ENCODE results near the gene SIPA1L3. TPM values are rescaled to one million over a fixed set of nuclear protein-coding genes. Genes with fewer than 3 reads are reported as not detected.

SIPA1L3 gene
- total RNA-seq, 1 experiment from 2014 or later: 19.9 TPM

- intact Hi-C loops (cut with micrococcal nuclease; ENCODE audit: unreplicated experiment): loop anchor here (10.0 kb wide), 2 partner anchors 77 to 317 kb away; partner anchors contain the start of genes SIPA1L3 and WDR87
- CTCF ChIA-PET: no interaction called here
- POLR2A ChIA-PET (ENCODE audit: low non-redundant PET): no interaction called here
Observed at GRCh38 chr19:38221421-38221820, 314.4 kb downstream of the SIPA1L3 start.

DNA sequence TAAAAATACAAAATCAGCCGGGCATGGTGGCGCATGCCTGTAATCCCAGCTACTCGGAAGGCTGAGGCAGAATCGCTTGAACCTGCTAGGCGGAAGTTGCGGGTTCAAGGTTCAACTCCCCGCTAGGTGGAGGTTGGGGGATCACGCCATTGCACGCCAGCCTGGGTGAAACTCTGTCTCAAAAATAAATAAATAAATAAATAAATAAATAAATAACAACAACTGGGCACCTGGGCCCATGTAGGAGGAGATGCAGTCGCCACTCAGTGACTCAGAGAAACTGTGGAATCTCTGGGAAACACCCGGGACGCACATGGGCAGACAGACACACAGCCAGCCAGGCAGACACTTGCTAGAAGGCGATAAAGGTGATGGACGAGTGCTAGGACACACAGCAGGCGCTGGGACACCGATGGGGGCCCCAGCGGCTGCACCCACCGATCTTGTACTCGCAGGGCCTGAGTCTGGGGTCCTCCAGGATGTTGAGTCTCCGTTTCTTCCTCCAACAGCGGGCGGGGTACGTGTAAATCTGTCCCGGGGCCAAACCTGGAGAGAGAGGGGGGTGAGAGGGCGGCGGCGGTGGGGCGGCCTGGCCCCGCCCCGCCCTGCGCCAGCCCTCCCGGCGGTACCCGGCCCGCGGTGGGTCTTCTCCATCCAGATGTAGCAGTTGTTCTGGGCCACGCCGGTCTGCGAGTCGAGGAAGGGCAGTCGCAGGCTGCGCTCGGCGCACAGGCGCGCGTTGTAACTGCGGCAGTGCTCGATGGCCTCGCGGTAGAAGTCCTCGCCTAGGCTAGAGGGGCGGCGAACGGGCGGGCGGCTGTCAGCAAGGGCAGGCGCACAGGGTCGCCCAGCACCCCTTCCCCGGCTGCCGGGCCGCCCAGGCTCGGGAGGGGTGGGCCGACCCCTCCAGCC is 315.2 kb downstream of the SIPA1L3 start:
- intact Hi-C loops (cut with micrococcal nuclease; ENCODE audit: unreplicated experiment): loop anchor here (10.0 kb wide), 2 partner anchors 77 to 317 kb away; partner anchors contain the start of genes SIPA1L3 and WDR87
- TF ChIP-seq EZH2 (IDR thresholded peaks at IDR 0.05; ENCODE audit: borderline replicate concordance, low read depth, low read length, poor library complexity, severe bottlenecking): no peak
- BruUV-seq (replicated peaks): no TSS peak
- ChIA-PET POLR2A (ENCODE audit: low non-redundant PET) (no interaction called here), CTCF (no interaction called here)
- H3K4me3 ChIP-seq (ENCODE audit: low read depth, low read length, poor library complexity, severe bottlenecking): no peak overlapping the region
- H3K4me1 ChIP-seq (ENCODE audit: insufficient read depth, low read length, poor library complexity, severe bottlenecking): no peaks in the 10 kb centered on the region
- no peak overlapping the region for H3K27ac ChIP-seq (ENCODE audit: low read depth, low read length, poor library complexity, severe bottlenecking)
- no peak for DNase-seq (ENCODE audit: low spot score)
- no peaks in the 10 kb centered on the region for H3K27me3 ChIP-seq (replicated peaks; ENCODE audit: insufficient read depth, low read depth, low read length, poor library complexity)
- no peaks in the 10 kb centered on the region for H3K9me3 ChIP-seq (ENCODE audit: low read depth, low read length, poor library complexity, severe bottlenecking)
- no peaks in the 10 kb centered on the region for H3K36me3 ChIP-seq (ENCODE audit: insufficient read depth, low read length, poor library complexity, severe bottlenecking)

More at GRCh38 chr19:38221421-38221820, 314.4 kb downstream of the SIPA1L3 start:
- Histone ChIP-seq H3K27ac (ENCODE audit: low read depth, low read length, poor library complexity, severe bottlenecking) (no peak overlapping the region), H3K36me3 (ENCODE audit: insufficient read depth, low read length, poor library complexity, severe bottlenecking) (no peaks in the 10 kb centered on the region), H3K9me3 (ENCODE audit: low read depth, low read length, poor library complexity, severe bottlenecking) (no peaks in the 10 kb centered on the region), H3K4me1 (ENCODE audit: insufficient read depth, low read length, poor library complexity, severe bottlenecking) (no peaks in the 10 kb centered on the region), H3K4me3 (ENCODE audit: low read depth, low read length, poor library complexity, severe bottlenecking) (no peak overlapping the region), H3K27me3 (replicated peaks; ENCODE audit: insufficient read depth, low read depth, low read length, poor library complexity) (no peaks in the 10 kb centered on the region)
- TF ChIP-seq, protein P1, sequence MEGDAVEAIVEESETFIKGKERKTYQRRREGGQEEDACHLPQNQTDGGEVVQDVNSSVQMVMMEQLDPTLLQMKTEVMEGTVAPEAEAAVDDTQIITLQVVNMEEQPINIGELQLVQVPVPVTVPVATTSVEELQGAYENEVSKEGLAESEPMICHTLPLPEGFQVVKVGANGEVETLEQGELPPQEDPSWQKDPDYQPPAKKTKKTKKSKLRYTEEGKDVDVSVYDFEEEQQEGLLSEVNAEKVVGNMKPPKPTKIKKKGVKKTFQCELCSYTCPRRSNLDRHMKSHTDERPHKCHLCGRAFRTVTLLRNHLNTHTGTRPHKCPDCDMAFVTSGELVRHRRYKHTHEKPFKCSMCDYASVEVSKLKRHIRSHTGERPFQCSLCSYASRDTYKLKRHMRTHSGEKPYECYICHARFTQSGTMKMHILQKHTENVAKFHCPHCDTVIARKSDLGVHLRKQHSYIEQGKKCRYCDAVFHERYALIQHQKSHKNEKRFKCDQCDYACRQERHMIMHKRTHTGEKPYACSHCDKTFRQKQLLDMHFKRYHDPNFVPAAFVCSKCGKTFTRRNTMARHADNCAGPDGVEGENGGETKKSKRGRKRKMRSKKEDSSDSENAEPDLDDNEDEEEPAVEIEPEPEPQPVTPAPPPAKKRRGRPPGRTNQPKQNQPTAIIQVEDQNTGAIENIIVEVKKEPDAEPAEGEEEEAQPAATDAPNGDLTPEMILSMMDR (conservative IDR thresholded peaks at IDR 0.05; ENCODE audit: low read depth, low read length): no peak
- TF ChIP-seq EZH2 (IDR thresholded peaks at IDR 0.05; ENCODE audit: borderline replicate concordance, low read depth, low read length, poor library complexity, severe bottlenecking): no peak
- no peak for DNase-seq (ENCODE audit: low spot score)
- BruUV-seq (replicated peaks): no TSS peak

GRCh38 chr19:38223119-38223523 is 316.1 kb downstream of the SIPA1L3 start:
- TSS peak; percentile 44 for BruUV-seq (replicated peaks)
- H3K4me1 ChIP-seq (ENCODE audit: insufficient read depth, low read length, poor library complexity, severe bottlenecking): no peaks in the 10 kb centered on the region
- intact Hi-C loops (cut with micrococcal nuclease; ENCODE audit: unreplicated experiment): loop anchor here (10.0 kb wide), 2 partner anchors 78 to 318 kb away; partner anchors contain the start of genes SIPA1L3 and WDR87
- no peak overlapping the region for H3K27ac ChIP-seq (ENCODE audit: low read depth, low read length, poor library complexity, severe bottlenecking)
- H3K4me3 ChIP-seq (ENCODE audit: low read depth, low read length, poor library complexity, severe bottlenecking): peak overlapping the region; percentile 74
- POLR2A ChIA-PET (ENCODE audit: low non-redundant PET): no interaction called here
- no peak for DNase-seq (ENCODE audit: low spot score)
- H3K36me3 ChIP-seq (ENCODE audit: insufficient read depth, low read length, poor library complexity, severe bottlenecking): no peaks in the 10 kb centered on the region
- CTCF ChIA-PET: no interaction called here
- no peaks in the 10 kb centered on the region for H3K9me3 ChIP-seq (ENCODE audit: low read depth, low read length, poor library complexity, severe bottlenecking)
- no peaks in the 10 kb centered on the region for H3K27me3 ChIP-seq (replicated peaks; ENCODE audit: insufficient read depth, low read depth, low read length, poor library complexity)
- TF ChIP-seq EZH2 (IDR thresholded peaks at IDR 0.05; ENCODE audit: borderline replicate concordance, low read depth, low read length, poor library complexity, severe bottlenecking): no peak
- TF ChIP-seq, protein P1 (conservative IDR thresholded peaks at IDR 0.05; ENCODE audit: low read depth, low read length): no peak

Data from A673 (cell line).